SIG-M5 treated with dmso at 0.1 percent for 504 hours (cell line): ENCODE data around the gene NPAT.
"Not testable (repeated sequence)": the region's sequence is repeated elsewhere in the genome, so short reads cannot be mapped to it uniquely, and the experiment has no call there.

Experiments used
- DNase-seq: peaks from one replicate; lab custom pipeline; 2025; ENCODE audit not compliant: unreplicated experiment; lab: John Stamatoyannopoulos, UW

Gene NPAT

GRCh38 chr11:108220721-108221336 is 1.6 kb downstream of the NPAT start:
- DNase-seq, result no peak

- DNase-seq, result no peak
Observed at GRCh38 chr11:108218912-108219783, 3.3 kb downstream of the NPAT start.

GRCh38 chr11:108218455-108218854 is 4.0 kb downstream of the NPAT start:
- no peak for DNase-seq

DNA sequence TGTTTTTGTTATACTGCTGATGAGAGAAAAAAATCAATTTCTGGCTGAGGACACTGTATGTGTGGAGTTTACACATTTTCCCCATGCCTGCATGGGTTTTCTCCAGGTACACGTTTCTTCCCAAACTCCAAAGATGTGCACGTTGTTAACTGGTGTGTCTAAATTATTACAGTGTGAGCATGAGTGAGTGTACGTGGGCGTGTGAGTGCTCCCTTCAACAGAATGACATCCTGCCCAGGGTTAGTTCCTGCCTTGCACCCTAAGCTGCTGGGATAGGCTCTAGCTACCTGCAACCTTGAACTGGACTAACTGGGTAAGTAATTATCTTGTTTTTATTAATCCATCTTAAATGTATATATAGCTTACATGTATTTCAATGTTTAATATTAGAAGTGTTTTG is 5.5 kb downstream of the NPAT start:
- no peak for DNase-seq

DNA sequence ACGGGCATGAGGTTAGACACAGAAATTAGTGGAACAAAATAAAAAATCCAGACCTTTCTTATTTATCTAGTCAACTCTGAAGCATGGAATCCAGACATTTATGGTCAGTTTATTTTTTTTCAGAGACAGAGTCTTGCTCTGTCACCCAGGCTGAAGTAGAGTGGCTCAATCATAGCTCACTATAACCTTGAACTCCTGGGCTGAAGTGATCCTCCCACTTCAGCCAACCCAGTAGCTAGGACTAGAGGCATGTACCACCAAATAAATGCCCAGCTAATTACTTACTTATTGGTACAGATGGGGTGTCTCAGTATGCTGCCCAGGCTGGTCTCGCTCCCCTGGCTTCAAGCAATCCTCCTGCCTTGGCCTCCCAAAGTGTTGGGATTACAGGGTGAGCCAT is 8.7 kb downstream of the NPAT start:
- DNase-seq, result no peak

- no peak for DNase-seq
Observed at GRCh38 chr11:108210441-108210840, 12.0 kb downstream of the NPAT start.

GRCh38 chr11:108207683-108208060 is 14.8 kb downstream of the NPAT start:
- DNase-seq, result no peak

DNA sequence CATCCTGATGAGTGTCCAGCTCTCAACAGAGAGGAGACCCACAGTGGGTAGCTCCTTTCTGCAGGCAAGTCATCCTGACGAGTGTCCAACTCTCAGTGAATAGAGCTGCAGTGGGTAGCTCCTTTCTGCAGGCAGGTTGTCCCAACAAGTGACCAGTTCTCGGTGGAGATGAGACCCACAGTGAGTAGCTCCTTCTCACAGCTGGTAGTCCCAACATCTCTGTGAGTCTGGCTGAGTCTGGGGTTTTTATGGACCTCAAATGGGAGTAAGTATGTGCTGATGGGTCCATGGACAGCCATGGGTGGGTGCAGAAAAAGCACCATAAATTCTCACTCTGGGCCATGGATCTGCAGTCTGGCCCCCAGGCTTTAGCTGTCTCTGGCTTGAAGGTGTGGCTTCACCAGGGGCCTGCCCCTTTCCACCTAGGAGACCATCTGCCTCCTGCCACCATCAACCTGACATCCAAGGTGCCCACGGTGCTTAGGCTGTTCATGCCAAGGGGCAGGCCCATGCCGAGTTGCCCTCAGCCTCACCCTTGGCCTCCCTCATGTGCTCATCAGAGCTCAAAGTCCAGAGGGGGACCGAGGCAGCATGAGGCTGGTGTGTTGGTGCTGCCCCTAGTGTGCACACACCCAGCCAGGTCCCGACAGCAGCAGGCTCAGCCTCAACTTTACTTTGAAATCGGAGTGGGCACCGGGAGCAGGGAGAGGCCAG is 15.3 kb downstream of the NPAT start:
- no peak for DNase-seq

- no peak for DNase-seq
Observed at GRCh38 chr11:108206171-108206570, 16.3 kb downstream of the NPAT start.

GRCh38 chr11:108204929-108205499 is 17.4 kb downstream of the NPAT start:
- no peak for DNase-seq

DNA sequence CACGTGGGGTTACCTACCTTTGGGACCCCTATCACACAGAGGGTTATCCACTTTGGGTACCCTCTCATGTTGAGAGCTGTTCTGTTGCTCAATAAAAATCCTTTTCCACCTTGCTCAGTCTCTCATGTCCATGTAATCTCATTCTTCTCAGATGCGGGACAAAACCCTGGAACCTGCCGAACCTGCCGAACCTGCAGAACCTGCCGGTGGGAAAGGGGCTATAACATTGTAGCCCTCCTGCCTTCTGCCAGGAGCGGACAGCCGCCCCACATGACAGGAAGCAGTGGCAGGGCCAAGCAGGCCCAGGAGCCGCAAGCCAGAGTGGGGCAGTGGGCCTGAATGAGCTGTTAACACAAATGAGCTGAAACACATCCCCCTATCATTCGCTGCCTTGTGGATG is 18.1 kb downstream of the NPAT start:
- no peak for DNase-seq

- DNase-seq, result peak; percentile 12
Observed at GRCh38 chr11:108203075-108203474, 19.4 kb downstream of the NPAT start.

DNA sequence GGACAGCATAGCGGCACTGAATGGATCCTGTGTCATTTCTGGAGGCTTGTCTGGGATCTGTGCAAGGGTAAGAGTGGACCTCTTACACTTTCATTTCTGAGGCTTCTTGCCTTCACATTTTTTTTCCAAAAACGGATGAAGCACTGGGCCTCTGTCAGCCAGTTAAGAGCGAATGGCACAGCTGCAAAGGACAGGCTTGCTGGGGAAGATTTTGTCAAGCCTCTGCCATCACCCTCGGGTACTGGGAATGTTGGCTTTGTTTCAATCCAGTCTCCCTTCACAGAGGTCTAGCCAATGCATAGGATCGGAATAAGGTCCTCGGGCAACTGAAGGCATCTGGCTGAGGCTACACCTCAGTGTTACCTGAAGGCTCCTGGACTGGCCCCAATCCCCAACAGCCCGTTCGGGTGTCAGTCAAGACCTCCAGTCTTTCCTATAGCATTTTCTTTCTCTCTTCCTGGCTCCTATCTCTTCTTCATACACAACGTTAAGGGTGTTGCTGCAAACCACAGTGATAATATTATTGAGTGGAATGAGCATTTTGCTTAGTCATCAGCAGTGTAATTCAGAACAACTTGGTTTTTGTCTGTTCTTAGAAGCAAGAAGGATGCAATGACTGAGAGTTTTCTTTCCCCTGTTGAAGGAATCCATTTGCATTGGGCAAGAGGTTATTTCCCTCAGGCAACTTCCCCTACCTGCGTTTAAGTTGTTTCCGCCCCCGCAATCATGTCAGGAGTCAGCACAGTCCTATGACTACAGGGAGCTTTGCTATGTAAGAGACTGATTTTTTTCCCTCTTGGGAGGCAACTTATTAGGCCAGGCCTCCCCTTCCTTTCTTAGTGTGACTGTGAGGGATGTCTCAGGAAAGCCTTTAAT is 22.8 kb downstream of the NPAT start:
- DNase-seq, result peak; percentile 42

- no peak for DNase-seq
Observed at GRCh38 chr11:108198833-108199232, 23.6 kb downstream of the NPAT start.

GRCh38 chr11:108197351-108197750 is 25.1 kb downstream of the NPAT start:
- no peak for DNase-seq

GRCh38 chr11:108196901-108197300 is 25.5 kb downstream of the NPAT start:
- DNase-seq, result no peak

DNA sequence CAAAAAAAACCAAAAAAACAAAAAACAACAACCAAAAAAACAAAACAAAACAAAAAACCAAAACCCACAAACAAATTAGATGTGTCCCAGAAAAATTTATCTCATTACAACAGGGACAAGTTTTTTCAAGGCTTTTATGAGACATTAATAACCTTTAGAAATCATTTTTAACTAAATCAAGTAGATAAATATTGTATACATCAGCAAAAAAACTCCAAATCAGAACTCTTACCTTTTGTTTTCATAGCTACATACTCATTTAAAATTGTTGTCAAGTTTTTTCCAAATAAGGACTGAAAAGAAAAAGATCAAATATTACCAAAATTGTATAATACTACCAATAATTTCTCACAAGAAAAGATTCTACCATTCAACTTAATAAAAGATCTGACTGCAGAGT is 28.7 kb downstream of the NPAT start:
- DNase-seq, result no peak

- no peak for DNase-seq
Observed at GRCh38 chr11:108177570-108177969, 44.9 kb downstream of the NPAT start.

DNA sequence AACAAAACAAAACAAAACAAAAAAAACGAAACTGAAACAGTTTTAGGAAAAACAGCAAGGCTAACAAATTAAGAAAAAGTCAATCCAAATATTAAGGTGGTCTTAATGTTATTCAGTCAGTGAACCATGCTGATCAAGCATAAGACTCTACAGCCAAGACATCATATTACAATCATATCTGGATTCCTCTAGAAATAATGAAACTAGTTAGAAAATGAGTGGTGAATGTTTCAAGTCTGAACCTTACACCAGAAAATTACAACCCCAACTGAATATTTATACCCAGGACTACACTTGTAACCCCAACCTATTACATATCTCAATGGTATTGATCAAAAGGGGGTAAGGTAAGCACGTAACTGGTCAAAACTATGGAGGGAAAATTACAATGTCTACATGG is 52.3 kb downstream of the NPAT start:
- no peak for DNase-seq

- no peak for DNase-seq
Observed at GRCh38 chr11:108167624-108168023, 54.8 kb downstream of the NPAT start.

DNA sequence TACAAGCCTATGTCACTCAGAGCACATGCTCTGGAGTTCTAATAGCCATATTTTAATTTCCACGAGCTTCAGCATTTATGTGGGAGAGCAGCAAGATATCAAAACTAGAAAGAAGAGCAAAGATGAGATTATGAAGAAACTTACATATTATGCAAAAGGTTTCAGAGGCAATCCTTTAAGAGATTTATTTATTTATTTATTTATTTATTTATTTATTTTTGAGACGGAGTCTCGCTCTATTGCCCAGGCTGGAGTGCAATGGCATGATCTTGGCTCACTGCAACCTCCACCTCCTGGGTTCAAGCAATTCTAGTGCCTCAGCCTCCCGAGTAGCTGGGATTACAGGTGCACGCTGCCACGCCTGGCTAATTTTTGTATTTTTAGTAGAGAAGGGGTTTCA is 59.6 kb downstream of the NPAT start:
- DNase-seq, result not testable (repeated sequence)
